RKO (cell line): ENCODE results near the gene CACNA1C.

Experiments
- DNase-seq: peaks from one replicate; pipeline ENCODE4 v3.0.0-alpha.2; 2016; ENCODE audit warnings: low spot score

CACNA1C gene

DNA sequence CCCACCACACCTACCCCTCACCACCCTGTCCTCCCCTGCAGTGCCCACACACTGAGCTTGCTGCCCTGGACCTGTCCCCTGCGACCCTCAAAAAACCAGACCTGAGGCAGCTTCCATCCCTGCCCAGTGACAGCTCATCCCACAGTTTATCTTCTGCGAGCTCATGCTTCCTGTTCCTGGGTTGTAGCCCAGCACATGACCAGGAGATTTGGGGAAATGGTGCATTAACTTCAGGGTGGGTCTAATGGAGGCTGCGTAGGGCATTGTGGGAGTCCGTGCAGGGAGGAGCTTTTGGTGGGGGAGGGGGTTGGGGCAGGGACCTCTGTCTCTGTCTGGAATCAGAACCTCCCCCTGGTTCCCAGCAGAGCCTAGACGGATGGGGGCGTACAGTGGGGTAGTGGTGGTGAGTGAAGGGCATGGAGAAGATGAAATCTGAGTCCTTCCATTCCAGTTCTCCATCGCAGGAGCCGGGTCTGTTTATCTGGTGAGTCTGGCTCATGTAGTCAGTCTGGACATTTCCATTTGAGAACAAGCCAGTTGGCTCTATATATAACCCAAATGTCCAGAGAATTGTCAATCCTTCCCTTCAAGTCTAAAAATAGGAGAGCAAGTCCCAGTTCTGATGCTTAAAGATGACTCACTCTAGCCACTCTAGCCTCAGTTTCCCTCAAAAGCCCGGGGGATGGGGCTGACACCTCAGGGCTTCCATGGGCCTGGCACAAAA is 270.9 kb downstream of the CACNA1C start:
- DNase-seq, result no peak

DNA sequence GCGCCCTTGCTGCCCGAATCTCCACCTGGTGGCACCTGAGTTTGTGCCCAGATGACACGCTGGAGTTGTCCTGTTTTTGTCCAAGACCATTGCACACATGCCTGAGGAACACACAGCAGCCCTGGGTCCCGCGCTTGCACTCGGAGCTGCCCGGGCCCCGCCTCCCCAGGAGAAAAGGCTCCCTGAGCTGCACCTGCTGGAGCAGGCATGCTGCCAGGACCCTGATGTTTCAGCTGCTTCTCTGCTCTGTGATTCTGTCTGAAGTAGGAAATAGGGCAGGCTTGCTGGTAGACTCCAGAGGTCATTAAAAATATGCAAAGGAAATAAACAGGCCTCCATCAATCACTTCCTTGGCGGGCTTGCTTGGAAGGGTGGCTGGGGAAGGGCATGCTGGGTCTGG is 271.6 kb downstream of the CACNA1C start:
- no peak for DNase-seq

DNA sequence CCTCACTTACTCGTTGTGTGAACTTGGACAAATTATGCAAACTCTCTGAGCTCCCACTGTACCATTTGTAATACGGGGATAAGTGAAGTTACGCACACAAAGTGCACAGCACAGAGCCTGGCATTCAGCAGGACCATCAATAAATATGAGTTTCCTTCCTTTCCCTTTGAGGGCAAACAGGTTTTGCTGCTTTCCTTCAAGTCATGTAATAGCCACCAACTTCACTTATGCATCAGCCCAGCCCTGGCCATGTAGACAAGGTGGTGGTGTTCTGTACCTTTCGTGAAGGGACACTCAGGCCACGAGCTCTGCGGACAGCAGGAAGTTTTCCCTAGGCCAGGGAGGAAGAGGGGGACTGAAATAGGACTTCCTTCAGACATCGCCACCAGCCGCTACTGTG is 272.7 kb downstream of the CACNA1C start:
- DNase-seq, result no peak

DNA sequence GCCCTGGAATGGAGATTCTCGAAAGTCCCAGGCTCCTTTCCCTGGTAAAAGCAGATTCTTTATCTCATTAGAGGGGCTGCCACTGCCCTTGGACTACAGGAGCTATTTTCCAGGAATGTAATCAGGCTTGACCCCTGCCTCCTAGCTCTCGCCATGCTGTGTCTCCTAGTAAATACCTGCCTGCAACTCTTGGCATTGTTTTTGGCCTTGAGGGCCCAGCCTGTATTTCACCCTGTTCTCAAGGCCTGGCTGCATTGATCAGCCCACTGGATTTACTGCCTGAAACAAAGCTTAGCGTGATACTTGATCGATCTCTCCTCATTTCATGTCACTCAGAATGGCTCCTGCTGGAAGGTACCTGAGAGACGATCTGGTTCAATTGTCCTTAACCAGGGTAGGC is 273.7 kb downstream of the CACNA1C start:
- no peak for DNase-seq

DNA sequence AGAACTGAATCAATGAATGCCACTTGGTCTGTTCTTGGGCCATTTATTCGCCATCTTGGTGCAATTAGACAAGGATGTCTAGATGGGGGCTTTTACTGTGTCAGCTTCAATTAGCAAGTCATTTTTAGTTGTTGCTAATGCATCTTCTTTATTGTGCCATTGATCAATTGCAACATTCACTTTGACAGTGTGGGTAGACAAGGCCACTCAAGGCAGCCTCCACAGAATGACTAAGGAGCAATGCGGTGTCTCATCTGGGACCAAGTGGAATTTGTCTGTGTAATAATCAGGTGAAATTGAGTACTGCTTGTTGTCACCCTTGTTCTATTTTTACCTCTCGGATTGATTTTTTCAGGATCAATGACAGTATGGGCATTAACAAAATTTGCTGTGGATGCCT is 275.9 kb downstream of the CACNA1C start:
- no peak for DNase-seq

DNA sequence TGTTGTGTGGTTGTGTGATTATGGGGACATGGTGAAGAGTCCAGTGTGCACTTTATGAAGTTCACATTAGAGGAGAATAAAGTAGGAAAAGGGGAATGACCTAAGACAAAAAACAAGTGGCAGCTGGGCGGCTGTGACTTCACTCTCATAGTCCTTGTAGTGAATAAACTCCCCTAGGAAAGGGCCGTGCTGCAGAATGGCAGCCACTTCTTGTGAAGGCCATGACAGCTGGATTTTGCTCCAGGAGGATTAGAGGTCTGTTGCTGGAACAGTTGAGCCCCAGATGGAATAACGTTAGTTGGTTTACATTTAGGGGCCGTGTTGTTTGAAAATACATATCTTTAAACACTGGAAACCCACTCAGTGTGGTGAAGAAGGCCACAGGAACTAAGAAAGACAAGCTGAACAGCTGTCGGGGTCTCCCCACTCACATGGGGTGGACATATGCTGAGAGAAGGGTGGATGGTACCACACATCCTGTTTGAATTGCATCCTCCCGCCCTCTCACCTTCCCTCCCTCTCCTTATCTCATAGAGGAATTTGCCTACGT is 276.9 kb downstream of the CACNA1C start:
- no peak for DNase-seq

DNA sequence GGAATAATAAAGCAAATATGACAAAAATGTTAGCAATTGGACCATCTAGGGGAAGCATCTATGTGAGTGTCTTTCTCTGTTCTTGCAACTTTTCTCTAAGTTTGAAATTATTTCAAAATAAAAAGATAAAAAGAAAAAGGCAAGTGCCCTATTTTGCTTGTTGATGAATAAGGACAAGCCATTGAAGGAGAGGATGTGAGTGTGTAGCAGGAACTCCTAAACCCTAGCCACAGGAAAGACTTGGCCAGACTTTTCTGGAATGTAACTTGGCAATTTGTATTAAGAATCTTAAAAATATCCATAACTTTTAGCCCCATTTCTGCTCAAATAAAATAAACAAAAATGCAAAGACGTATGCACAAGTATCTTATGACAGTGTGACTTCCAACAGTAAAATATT is 279.4 kb downstream of the CACNA1C start:
- DNase-seq, result no peak

DNA sequence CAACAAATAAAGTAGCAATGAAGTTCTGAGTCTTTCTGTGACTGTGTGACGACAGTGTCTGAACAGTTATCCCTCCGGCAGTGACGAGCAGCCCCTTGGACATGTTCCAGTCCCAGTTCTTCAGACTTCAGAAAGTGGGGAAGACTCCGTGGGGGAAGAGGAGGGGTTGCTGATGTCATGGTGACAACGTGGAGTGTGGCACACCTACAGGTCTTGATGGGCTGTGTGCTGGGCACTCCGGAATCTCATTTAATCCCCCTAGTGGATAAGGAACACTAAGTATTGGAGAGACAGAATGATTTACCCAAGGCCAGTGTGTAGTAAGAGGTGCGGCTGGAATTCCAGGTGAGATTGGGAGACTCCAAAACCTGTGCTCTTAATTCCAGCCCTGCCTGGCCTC is 280.2 kb downstream of the CACNA1C start:
- no peak for DNase-seq

DNA sequence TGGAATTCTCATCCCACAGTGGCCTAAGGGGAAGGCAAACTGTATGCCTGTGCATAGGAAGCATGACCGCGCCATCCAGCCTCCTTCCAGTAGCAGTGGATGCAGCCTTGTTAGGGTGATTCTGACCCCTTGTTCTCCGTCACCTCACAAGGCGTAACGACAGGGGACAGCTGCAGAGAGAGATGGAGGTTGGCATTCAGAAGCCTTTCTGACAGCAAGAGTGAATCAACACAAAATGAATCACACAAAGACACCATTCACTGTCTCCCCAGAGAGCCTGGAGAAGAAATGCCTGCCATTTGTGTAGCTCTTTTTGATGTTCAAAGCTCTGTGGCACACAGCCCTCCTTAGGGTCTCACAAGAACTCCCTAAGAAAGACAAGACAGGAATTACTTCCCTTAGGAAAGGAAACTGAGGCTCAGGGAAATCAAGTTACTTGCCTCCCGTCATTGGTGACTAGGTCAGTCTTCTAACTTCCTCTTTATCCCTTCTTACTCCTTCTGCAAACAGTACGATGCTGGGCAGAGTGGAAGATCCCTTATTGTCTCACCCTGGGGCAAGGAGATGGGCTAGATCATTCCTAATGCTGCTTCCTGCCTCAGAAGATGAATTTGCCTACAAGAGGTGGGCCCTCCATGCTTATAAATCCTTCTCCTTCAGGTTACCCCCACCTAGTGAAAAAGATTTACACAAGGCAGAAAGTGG is 280.9 kb downstream of the CACNA1C start:
- no peak for DNase-seq

DNA sequence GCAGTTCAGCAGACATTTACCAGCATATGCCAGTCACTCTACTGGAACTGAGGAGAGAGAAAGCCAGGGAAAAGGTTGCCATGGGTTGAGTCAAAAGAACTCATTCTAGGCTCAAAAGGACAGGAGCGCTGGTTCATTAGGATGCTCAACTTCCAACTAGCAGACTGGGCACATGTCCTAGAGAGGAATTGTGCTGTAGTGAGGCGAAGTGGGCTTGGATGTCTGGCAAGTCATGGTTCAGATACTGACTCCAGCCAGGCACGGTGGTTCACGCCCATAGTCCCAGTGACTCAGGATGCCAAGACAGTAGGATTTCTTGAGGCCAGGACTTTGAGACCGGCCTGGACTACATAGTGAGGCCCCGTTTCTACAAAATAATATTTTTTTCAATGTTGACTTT is 281.5 kb downstream of the CACNA1C start:
- DNase-seq, result no peak

DNA sequence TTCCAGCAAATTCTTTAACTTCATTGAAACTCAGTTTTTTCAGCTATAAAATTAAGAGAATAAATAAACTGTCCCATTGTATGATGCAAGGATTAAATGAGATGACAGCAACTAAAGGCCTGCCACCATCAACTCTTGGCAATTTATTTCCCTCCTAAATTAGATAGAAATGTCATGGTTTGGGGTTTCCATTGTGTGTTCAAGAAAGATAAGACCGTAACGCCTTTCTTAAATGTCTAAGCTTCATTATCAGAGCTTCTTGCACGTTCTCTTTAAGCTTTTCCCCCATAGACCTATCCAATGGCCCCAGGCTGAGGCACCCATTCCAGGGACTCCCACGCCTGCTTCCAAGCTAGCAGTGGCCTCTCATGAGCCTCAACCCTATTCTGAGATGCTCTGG is 281.9 kb downstream of the CACNA1C start:
- DNase-seq, result no peak

DNA sequence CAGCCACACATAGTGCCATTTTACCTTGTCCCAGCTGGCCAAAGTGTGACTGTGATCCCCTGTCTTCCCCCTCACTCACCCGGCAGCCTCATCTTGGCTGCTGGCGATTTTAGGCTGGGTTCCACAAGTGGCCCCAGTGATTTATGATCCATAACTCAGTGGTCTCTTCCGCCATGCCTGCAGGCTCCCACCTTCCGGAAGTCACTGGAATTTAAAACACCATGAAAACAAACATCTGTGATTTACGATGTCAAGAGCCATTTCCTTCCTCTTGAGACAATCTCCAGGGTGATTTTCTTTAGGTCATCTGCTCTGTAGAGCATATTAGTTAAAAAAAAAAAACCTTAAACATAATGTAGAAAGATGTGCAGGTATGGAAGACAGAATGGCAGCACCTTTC is 282.3 kb downstream of the CACNA1C start:
- DNase-seq, result no peak

DNA sequence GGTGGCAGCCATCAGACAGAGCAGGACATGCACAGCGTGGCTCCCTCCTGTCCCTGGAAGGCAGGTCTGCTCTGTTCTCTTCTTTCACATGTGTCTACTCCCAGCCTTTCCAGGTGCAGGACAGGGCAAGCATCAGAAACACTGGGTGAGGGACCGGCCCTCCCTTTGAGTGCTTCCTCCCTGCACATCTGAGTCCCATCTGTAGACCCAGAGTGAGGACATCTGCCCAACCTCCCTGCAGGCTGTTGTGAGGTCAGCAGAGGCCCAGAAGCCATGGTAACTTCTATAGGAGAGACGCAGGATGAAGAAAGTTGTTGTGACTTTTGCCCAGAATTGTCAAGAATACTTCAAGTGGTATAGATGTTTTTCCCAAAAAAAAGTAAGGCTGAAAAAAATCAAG is 282.7 kb downstream of the CACNA1C start:
- DNase-seq, result no peak

DNA sequence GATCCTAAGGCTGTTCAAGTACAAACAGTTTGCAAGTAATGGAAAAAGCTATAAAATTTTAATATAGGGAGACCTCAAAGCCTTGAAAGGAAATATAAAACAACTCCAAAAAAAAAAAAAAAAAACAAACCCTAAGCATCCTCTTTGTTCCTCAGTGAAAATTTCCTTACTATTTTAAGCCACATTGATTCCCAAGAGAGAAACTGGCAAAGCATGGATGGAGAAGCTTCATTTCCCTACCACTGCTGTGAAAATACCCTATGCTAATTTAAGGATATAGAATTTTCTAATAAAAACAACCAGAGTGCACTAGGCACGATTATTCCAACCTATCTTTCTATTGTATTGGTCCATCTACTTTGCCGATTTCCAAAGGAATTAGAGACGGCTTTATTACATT is 283.1 kb downstream of the CACNA1C start:
- DNase-seq, result no peak

DNA sequence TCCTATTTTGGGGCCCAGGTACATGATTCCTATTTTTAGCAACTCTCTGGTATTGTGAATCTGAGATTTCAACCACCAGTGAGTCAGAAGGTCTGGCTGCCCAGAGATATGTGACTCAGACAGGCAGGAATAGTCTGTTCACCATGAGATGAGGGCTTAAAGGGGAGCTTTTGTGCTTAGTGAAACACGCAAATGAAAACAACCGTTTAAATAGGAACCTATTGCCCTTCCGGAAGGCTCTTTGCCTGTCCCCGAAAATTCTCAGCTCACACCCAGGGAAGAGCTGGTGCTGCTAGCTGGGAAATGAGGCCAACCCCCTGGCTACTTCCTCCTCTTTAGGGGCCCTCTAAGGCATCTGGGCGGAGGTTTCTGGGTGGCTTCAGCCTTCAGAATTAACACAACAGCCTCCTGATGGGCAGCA is 283.6 kb downstream of the CACNA1C start:
- peak; percentile 74 for DNase-seq

DNA sequence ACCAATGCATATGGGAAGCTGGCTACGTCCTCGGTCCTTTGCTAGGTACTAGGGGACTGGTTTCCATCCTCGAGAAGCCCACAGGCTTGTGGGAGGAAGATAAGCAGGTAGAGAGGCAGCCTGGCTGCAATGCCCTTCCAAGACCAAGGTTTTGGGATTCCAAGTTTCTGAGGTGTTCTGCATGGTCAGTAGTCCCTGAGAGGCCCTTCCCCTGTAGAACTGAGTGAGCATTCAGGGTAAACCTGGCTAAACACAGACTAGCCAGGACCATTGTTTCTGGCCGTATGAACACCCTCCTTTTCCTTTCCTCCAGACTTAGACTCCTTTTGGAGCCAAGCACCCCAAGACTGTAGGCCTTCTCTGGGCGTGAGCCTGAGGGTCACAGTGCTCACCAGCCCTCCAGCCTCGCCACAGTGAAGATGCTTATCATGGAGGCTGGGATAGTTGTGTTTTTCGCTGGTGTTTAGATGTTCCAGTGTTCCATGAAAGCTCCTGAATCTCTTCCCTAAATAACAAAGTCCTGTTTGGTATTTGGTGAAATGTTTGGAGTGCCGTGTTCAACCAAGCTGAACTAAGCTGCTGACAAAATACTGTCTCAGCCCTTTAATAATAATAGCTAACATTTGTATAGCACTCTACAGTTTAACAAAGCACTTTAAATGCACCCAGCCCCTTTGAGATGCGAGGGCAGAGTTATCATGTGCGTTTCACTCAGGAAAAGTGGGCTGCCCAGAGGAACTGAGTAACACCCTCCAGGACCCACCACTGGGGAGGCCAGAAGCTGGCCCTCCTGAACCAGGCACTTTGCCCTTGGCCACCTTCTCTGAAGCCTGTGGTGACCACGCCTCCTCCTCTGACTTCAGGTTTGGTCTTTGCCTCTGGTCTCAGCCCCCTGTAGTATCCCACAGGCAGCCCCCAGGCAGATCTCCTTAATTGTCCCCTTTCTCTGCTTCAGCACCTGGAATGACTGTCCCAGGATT is 284.5 kb downstream of the CACNA1C start:
- DNase-seq, result no peak

DNA sequence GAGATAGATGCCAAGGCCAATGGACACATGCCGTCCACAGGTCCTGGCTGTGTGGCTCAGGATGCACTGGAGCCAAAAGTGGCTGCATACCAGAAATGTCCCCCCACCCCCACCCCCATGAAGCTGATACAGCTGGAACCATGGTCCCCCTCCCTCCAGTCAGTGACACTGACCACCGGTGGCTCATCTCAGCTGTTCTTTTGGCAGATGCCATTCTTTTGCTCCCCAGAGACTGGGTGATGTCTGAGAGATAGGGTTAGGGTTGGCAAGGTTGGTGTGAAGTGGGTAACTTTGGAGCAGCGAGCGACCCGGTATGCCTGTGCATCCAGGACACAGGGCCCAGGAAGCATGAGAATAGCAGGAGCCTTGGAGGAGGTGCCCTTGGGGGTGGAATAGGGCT is 285.6 kb downstream of the CACNA1C start:
- no peak for DNase-seq

DNA sequence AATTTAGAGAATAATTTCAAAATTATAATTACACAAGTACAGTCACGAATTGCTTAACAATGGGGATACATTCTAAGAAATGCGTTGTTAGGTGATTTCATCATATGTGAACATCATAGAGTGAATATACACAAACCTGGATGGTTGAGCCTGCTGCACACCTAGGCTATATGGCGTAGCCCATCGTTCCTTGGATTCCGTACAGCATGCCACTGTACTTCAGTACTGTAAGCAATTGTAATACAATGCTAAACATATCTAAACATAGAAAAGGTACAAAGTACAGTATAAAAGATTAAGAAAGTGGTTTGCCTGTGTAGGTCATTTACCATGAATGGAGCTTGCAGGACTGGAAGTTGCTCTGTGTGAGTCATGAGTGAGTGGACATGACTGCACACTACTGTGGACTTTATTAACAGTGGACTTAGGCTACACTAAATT is 286.2 kb downstream of the CACNA1C start:
- DNase-seq, result peak; percentile 65

DNA sequence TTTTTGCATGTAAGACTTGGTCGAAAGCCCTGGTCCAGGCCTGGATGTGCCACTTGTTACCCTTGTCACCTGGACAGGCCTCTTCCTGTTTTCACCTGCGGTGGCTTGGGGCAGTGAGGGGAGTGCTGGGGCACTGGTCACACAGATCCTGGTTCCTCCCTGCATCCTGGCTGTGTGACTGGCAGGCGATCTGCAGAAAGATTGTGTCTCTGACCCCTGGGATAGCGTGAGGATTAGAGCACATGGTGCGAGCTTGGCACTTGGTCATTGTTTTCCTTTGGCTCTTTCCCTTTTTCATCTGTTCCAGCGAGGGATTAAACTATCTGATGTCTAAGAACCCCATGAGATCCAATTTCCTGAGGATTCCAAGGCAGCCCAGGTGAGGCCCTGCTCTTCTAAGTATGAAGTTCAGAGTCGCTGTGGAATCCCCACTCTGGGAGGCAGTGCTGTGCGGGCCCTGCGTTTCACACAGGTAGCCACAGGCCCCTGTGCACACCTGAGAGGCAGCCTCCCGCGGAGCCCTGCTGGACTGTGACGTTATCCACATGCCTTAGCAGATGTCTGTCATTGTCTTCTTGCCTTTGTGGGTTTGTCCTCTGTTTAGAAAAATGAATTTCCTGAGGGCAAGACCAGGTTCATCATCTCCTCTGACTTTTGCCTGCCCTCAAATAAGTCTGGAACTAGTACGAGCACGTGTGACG is 288.4 kb downstream of the CACNA1C start:
- DNase-seq, result no peak

DNA sequence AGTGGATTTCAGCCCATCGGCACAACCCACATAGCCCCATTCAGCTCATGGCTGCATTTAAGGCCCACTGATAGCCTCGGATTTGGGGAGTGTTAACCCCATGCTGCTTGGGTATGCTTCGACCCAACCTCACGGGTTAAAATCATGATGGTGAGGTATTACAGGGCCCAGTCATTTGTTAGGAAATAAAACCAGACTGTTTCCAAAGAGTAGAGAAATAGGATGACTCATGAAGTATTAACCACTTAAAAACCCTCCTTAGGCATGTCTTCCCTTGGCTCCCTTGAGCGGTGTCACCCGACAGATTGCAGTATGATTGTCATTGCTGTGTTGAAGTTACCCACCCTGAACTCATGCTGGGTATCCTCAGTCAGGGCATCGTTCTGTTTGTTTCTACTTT is 289.1 kb downstream of the CACNA1C start:
- DNase-seq, result peak; percentile 3

DNA sequence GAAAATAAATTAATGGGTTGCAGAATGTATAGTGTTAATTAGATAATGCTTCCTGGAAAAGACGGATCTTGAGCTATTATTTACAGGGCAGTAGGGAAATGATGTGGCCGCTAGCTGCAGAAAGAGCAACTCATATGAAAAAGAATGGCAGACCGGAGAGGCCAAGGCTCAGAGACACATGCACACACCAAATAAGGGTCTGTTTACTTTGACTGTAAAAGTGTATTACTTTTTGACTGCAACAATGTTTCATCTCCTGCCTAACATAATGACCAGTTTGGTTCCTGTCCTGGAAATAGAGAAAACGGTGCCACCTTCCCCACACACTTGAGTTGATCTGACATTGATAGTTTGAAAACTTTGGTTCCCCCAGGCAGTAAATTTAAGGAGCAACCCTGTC is 290.9 kb downstream of the CACNA1C start:
- DNase-seq, result no peak

DNA sequence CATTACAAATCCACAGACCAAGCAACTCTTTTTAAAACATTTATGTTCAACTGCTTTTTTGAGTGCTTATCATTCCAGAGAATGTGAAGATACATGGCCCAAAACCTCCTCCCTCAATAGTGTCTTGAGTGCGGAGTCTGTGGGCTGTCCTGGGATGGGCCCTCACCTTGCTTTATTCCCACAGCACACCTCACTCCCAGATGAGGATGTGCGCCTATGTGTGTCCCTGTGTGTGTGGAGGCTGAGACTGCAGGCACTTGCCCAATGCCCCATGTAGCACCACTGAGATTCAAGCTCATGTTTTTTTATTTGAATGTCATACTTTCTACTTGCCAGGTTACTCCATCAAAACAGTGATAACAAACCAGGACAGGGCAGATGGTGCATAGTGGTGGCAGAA is 291.7 kb downstream of the CACNA1C start:
- no peak for DNase-seq
